Activated CD4-positive, alpha-beta T cell treated with anti-CD3 and anti-CD28 coated beads, Interleukin-2, amount 10 ng/mL, durations not matched to agents 24 days and 14 days (primary cell): ENCODE measurements around the gene RNF126. TPM values are rescaled to one million over a fixed set of nuclear protein-coding genes. Genes with fewer than 3 reads are reported as not detected.
"Not testable (repeated sequence)": the region's sequence is repeated elsewhere in the genome, so short reads cannot be mapped to it uniquely, and the experiment has no call there.

ENCODE experiments used
- DNase-seq: peaks from one replicate; pipeline ENCODE4 v3.0.0; 2022
- H3K27ac Mint-ChIP-seq: one replicate; pipeline ENCODE4 v1.8.0; 2022; ENCODE audit warnings: mild to moderate bottlenecking, mixed read lengths
- H3K27me3 Mint-ChIP-seq: one replicate; pipeline ENCODE4 v1.8.0; 2022; ENCODE audit warnings: mixed read lengths
- H3K36me3 Mint-ChIP-seq: one replicate; pipeline ENCODE4 v1.8.0; 2022; ENCODE audit warnings: low read depth, mild to moderate bottlenecking, mixed read lengths
- H3K4me1 Mint-ChIP-seq: one replicate; pipeline ENCODE4 v1.8.0; 2021; ENCODE audit warnings: mixed read lengths
- H3K4me3 Mint-ChIP-seq: one replicate; pipeline ENCODE4 v1.8.0; 2022; ENCODE audit warnings: mild to moderate bottlenecking, moderate library complexity, mixed read lengths
- H3K9me3 Mint-ChIP-seq: one replicate; pipeline ENCODE4 v1.8.0; 2021; ENCODE audit warnings: mixed read lengths
- intact Hi-C: fragments of 100-400 bp; cut with micrococcal nuclease; formaldehyde crosslinking; loops from one replicate; pipeline ENCODE4 v1.15.1; 2023
- total RNA-seq: library from RNA; stranded (reverse); gene quantifications from 2 replicates; pipeline ENCODE4 v1.2.3, GENCODE V29; 2022

The RNF126 gene
- total RNA-seq, 1 donor from 2014 or later, result 109 TPM

DNA sequence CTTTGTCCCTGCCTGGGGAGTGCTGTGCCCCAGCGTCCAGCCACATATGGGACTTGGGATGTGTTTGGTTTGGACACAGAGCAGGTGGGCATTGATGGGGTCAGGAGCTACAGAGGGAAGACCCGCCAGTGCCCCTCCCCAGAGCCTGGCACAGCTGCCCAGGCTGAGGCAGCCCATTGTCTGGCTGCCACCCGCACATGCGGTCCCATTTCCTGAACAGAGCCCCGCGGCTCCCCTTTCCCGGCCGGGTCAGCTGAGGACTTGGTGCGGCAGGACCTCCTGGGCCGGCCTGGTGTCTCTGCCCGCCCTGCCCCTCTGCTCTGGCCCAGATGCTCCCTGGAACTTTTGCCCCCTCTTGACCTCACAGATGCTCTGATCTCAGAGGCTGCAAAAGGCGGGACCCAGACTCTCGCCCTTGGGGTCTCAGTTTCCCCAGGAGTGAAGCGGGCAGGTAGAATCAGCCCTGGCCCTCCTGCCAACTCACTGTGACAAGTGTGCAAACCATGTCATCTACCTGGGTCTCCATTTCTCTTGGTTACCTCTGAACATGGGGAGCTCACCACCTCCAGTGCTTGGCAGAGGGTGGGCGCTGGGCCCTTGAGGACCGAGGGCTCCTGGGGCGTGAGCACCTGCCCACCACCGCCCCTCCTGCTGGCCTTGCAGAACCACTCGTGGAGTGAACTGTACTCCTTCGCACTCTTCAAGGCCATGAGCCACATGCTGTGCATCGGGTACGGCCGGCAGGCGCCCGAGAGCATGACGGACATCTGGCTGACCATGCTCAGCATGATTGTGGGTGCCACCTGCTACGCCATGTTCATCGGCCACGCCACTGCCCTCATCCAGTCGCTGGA, 55.5 kb downstream of the RNF126 start:
- H3K4me3 Mint-ChIP-seq, result no peak overlapping the region
- no peaks in the 10 kb centered on the region for H3K9me3 Mint-ChIP-seq
- no peaks in the 10 kb centered on the region for H3K27me3 Mint-ChIP-seq
- intact Hi-C loops, result no loop called here
- H3K27ac Mint-ChIP-seq, result no peak overlapping the region
- peaks cover 10% of the 10 kb centered on the region for H3K4me1 Mint-ChIP-seq
- H3K36me3 Mint-ChIP-seq, result peaks cover 3% of the 10 kb centered on the region
- DNase-seq, result no peak

- intact Hi-C loops, result loop anchor here (2.0 kb wide), 1 partner anchor 73 kb away; no protein-coding TSS in a partner anchor
- not testable (repeated sequence) for H3K36me3 Mint-ChIP-seq, H3K9me3 Mint-ChIP-seq, H3K4me1 Mint-ChIP-seq, H3K27me3 Mint-ChIP-seq, H3K4me3 Mint-ChIP-seq, H3K27ac Mint-ChIP-seq
- DNase-seq, result peak; percentile 76
Measured at GRCh38 chr19:605061-605971, 57.7 kb downstream of the RNF126 start.

DNA sequence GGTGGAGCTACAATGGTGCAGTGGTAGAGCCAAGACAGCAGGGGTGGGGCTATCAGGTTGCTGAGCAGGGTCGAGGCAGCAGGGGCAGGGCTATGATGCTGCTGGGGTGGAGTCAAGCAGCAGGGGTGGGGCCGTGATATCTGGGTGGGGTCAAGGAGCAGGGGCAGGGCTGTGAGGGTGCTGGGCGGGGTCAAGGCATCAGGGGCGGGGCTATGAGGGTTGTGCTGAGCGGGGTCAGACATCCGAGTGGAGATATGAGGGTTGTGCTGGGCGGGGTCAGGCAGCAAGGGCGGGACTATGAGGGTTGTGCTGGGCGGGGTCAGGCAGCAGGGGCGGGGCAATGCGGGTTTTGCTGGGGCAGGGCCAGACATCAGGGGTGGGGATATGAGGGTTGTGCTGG, 58.7 kb downstream of the RNF126 start:
- intact Hi-C loops, result loop anchor here (2.0 kb wide), 1 partner anchor 72 kb away; no protein-coding TSS in a partner anchor
- H3K4me1 Mint-ChIP-seq, result no peaks in the 10 kb centered on the region

GRCh38 chr19:603779-604178, 59.2 kb downstream of the RNF126 start:
- H3K36me3 Mint-ChIP-seq, H3K4me3 Mint-ChIP-seq, H3K27ac Mint-ChIP-seq, H3K9me3 Mint-ChIP-seq, H3K4me1 Mint-ChIP-seq, H3K27me3 Mint-ChIP-seq: not testable (repeated sequence)
- DNase-seq, result peak; percentile 67
- intact Hi-C loops, result loop anchor here (2.0 kb wide), 1 partner anchor 71 kb away; no protein-coding TSS in a partner anchor

More for the DNA sequence above, 58.7 kb downstream of the RNF126 start:
- Mint-ChIP-seq H3K4me3 (no peak overlapping the region), H3K27me3 (no peaks in the 10 kb centered on the region), H3K36me3 (no peaks in the 10 kb centered on the region), H3K9me3 (no peaks in the 10 kb centered on the region), H3K27ac (no peak overlapping the region)
- DNase-seq, result peak; percentile 82

DNA sequence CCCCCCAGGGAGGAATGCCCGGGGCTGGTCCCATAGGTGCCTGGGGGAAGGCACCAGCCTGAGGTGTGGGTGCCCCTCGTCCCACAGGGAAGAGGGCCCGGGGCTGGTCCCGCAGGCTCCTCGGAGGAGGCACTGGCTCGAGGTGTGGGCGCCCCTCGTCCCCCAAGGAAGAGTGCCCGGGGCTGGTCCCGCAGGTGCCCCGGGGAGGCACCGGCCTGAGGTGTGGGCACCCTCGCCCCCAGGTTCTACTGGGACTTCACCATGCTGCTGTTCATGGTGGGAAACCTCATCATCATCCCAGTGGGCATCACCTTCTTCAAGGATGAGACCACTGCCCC, 59.7 kb downstream of the RNF126 start:
- H3K9me3 Mint-ChIP-seq, H3K4me1 Mint-ChIP-seq, H3K27ac Mint-ChIP-seq, H3K4me3 Mint-ChIP-seq, H3K36me3 Mint-ChIP-seq, H3K27me3 Mint-ChIP-seq, intact Hi-C loops, DNase-seq: not testable (repeated sequence)

- no peaks in the 10 kb centered on the region for H3K27me3 Mint-ChIP-seq
- intact Hi-C loops, result no loop called here
- no peaks in the 10 kb centered on the region for H3K9me3 Mint-ChIP-seq
- no peak for DNase-seq
- H3K27ac Mint-ChIP-seq, result no peak overlapping the region
- H3K4me3 Mint-ChIP-seq, result no peak overlapping the region
- no peaks in the 10 kb centered on the region for H3K4me1 Mint-ChIP-seq
- H3K36me3 Mint-ChIP-seq, result no peaks in the 10 kb centered on the region
Measured at GRCh38 chr19:602391-603301, 60.4 kb downstream of the RNF126 start.

- H3K27ac Mint-ChIP-seq, result no peak overlapping the region
- H3K4me3 Mint-ChIP-seq, result no peak overlapping the region
- H3K36me3 Mint-ChIP-seq, result no peaks in the 10 kb centered on the region
- no peaks in the 10 kb centered on the region for H3K27me3 Mint-ChIP-seq
- H3K4me1 Mint-ChIP-seq, result no peaks in the 10 kb centered on the region
- no peaks in the 10 kb centered on the region for H3K9me3 Mint-ChIP-seq
- no peak for DNase-seq
- intact Hi-C loops, result no loop called here
Measured at GRCh38 chr19:601790-602189, 61.2 kb downstream of the RNF126 start.

DNA sequence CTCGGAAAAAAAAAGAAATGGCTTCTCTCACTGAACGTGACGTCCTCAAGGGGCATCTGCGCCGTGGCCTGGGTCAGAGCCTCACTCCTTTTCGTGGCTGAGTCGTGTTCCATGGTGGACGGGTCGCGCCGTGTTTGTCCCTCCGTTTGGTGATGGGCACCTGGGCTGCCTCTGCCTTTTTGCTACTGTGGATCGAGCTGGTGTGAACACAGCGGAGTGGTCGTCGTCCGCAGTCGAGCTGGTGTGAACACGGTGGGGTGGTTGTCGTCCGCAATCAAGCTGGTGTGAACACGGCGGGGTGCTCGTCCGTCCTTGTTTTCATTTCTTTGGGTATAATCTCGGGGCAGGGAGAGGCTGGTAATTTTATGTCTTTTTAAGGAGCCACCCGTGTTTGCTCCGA, 61.7 kb downstream of the RNF126 start:
- no peak for DNase-seq

More for the DNA sequence above, 61.7 kb downstream of the RNF126 start:
- Mint-ChIP-seq H3K9me3 (no peaks in the 10 kb centered on the region), H3K4me3 (no peak overlapping the region), H3K36me3 (no peaks in the 10 kb centered on the region), H3K27ac (no peak overlapping the region), H3K4me1 (no peaks in the 10 kb centered on the region), H3K27me3 (no peaks in the 10 kb centered on the region)
- intact Hi-C loops, result no loop called here

Other genes with a start within 250 kb of the RNF126 start
- gene SHC2, start 202.2 kb downstream of the RNF126 start, total RNA-seq, result not detected in 2 replicates
- 0.14 and 0.19 TPM in 2 replicates for gene MADCAM1, start 166.7 kb downstream of the RNF126 start, total RNA-seq
- gene TPGS1, start 155.7 kb downstream of the RNF126 start, total RNA-seq, result 13.5 and 15.6 TPM in 2 replicates
- gene CDC34, start 131.5 kb downstream of the RNF126 start, total RNA-seq, result 52.8 and 55.0 TPM in 2 replicates
- gene GZMM, start 119.2 kb downstream of the RNF126 start, total RNA-seq, result 37.6 and 40.9 TPM in 2 replicates
- gene BSG, start 90.6 kb downstream of the RNF126 start, total RNA-seq, result 291 and 297 TPM in 2 replicates
- gene HCN2, start 73.3 kb downstream of the RNF126 start, total RNA-seq, result 1.1 TPM in 2 replicates
- 103 and 104 TPM in 2 replicates for gene POLRMT, start 29.7 kb downstream of the RNF126 start, total RNA-seq
- not detected in 2 replicates for gene FGF22, start 23.3 kb downstream of the RNF126 start, total RNA-seq
- 7.2 and 7.7 TPM in 2 replicates for gene FSTL3, start 13.2 kb upstream of the RNF126 start, total RNA-seq
- not detected in 2 replicates for gene PRSS57, start 32.2 kb upstream of the RNF126 start, total RNA-seq
- gene PALM, start 45.7 kb upstream of the RNF126 start, total RNA-seq, result 0.24 TPM in 1 of 2 replicates, not detected in the other
- gene MISP, start 87.9 kb upstream of the RNF126 start, total RNA-seq, result not detected in 2 replicates
- gene PTBP1, start 134.2 kb upstream of the RNF126 start, total RNA-seq, result 789 and 832 TPM in 2 replicates
- gene PLPPR3, start 158.7 kb upstream of the RNF126 start, total RNA-seq, result not detected in 2 replicates
- not detected in 2 replicates for gene AZU1, start 164.6 kb upstream of the RNF126 start, total RNA-seq
- not detected in 2 replicates for gene PRTN3, start 177.8 kb upstream of the RNF126 start, total RNA-seq
- not detected in 2 replicates for gene ELANE, start 189.1 kb upstream of the RNF126 start, total RNA-seq
- gene CFD, start 196.4 kb upstream of the RNF126 start, total RNA-seq, result 1.4 and 2.5 TPM in 2 replicates
- gene MED16, start 230.0 kb upstream of the RNF126 start, total RNA-seq, result 58.1 and 61.1 TPM in 2 replicates
- gene RNU6-9, start 230.3 kb upstream of the RNF126 start, total RNA-seq, result not detected in 2 replicates